Jurkat, Clone E6-1 (cell line): ENCODE measurements around the gene RDH5.
A peak's percentile ranks its signal among the peaks of the same experiment; 100 is the strongest.

Experiments
- DNase-seq: peaks from one replicate; pipeline ENCODE4 v3.0.0-alpha.2; 2011; ENCODE audit warnings: low read depth, low spot score
- H3K4me3 ChIP-seq: 2 replicates; pipeline ENCODE4 v1.5.1; 2011; ENCODE audit warnings: mild to moderate bottlenecking, low read length, control low read depth, moderate library complexity

Gene RDH5

DNA sequence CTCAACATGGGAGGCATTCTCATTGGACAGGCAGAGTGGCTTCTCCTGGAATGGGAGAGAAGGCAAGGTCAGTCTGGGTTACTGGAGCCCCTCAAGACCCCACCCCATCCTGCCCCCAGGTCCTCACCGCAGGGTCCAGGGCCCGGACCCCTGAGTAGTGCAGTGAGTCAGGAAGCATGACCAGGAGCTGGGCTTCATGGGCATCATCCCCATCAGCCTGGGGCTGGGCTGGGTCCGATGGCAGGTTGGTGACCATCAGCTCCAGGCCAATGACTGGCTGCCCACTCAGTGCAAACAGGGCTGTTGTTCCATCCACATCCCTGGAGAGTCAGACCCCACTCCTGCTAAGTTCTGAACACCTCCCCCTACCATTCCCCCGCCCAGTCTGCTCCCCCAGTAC is 25.5 kb upstream of the RDH5 start:
- DNase-seq = no peak
- H3K4me3 ChIP-seq = no peak overlapping the region

DNA sequence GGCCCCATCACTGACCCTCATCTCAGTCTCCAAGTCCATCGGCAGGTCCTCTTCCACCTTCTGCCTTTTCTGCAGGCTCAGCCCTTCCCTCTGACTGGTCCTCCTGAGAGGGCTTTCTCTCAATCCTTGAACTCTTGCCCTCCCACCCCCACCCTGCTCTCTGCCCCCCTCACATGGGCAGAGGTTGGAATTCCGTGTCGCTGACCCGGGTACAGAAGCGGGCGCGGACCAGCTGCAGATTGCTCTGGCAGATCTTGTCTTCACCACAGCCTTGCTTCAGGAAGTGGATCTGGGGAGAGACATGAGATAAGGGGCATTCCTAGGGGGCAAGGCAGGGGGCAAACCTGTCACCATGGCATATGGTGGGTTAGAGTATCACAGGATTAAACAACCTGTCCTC is 24.8 kb upstream of the RDH5 start:
- DNase-seq = no peak
- no peak overlapping the region for H3K4me3 ChIP-seq

DNA sequence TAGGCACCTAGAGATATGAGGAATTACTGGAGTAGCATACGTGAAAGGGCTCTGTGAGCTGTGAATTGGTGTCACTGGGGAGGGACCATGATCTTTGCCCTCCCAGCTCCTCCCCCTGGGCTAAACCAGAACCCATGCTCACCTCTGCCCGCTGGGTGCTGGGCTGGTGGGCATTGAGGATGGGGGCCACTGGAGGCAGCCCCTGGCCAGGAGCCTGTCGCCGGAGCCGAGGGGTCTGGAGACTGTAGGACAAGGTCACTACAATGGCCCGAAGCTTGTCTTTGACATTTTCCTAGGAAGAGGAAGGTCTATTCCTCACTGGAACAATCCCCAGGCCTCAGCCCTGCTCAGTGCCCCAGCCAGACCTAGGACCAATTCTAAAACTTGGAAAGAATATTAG is 24.1 kb upstream of the RDH5 start:
- no peak for DNase-seq
- no peak overlapping the region for H3K4me3 ChIP-seq

DNA sequence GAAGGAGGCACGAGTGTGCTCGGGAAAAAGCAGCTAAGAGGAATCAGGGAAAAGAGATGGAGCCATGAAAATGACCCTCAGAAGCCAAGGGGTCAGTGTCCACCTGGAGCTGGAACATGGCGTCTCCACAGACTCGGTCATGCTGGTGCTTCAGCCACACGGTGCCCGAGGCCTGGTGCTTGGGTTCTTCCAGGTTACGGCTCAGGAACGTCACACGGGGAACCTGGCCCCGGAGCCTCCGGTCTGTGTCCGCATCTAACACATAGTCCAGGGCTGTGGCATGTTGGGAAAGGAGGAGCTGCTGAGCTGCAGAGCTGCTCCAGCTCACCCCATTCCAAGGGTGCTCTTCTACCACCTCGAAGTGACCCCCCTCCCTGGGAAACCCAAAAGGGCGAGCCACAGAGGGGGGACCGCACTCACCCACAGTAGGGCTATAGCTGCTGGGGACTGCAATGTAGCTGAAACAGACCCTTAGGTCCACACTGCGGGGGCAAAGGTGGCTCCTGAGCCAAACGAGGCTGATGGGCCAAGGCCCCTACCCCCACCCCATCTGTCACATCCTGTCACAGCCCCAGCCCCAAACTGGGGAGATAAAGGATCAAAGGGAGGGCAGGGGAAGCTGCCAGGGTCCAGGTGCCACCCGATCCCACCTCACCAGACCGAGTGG is 23.3 kb upstream of the RDH5 start:
- H3K4me3 ChIP-seq = no peak overlapping the region
- DNase-seq = no peak

DNA sequence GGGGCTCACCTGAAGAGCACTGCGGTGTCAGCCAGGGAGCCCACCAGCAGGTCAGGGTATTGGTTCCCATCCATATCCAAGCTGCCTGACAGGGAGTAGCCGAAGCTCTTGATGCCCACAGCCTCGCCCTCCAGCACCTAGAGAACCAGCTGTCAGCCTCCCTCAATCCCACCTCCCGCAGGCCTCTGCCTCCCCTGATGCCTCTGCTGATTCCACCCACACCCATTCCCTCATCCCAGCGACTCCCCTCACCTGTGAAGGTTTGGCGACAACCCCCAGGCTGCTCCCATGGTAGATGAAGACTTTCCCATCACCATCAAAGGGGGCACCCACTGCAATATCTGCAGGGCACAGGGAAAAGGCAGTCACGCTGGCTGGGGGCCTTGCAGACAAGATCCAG is 22.5 kb upstream of the RDH5 start:
- no peak overlapping the region for H3K4me3 ChIP-seq
- no peak for DNase-seq

DNA sequence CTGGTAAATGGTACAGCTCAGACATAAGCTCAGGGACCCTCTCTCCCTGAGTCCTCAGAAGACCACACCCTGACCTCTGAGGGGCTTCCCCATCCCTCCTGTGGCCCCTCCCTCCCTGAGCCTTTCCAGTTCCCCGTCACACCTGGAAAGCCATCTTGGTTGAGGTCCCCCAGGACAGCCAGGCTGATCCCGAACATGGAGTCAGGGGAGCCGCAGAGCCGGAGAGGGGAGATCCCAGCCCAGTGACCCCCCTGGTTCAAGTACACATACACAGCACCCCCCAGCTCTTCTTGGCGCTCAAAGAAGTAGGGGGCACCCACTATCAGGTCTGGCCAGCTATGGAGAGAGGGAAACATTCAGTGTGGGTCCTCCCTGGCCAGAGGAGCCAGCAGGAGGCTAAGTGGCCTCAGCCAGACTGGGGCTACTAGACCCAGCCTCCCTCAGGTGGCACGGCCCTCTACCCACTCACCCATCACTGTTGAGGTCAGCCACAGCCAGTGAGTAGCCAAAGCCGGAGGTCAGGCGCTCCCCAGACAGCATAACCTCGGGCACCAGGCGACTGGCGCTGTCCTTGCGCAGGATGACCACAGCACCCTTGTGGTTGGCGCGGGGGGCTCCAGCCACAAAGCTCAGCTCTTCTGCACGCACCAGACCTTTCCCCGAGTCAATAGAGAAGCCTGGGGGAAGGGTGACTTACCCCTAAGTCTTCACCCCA is 21.8 kb upstream of the RDH5 start:
- no peak for DNase-seq
- H3K4me3 ChIP-seq = no peak overlapping the region

DNA sequence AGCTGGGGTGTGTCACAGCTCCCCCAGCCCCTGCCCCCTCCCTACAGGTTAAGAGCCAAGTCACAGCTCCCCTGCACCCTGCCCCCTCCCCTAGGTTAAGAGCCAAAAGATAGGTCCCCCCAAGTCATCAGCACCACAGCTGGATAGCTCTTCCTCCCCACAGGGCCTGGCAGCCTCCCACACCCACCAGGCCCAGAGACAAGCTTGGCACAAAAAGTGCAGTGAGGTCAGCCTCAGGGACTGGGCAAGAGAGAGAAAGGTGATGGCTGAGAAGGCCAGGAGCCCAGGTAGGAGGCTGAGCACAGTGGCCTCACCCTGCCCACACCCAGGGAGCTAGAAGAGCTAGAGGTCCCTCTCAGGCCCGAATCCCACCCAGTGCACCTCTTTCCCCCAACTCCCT is 21.2 kb upstream of the RDH5 start:
- DNase-seq = no peak
- no peak overlapping the region for H3K4me3 ChIP-seq

DNA sequence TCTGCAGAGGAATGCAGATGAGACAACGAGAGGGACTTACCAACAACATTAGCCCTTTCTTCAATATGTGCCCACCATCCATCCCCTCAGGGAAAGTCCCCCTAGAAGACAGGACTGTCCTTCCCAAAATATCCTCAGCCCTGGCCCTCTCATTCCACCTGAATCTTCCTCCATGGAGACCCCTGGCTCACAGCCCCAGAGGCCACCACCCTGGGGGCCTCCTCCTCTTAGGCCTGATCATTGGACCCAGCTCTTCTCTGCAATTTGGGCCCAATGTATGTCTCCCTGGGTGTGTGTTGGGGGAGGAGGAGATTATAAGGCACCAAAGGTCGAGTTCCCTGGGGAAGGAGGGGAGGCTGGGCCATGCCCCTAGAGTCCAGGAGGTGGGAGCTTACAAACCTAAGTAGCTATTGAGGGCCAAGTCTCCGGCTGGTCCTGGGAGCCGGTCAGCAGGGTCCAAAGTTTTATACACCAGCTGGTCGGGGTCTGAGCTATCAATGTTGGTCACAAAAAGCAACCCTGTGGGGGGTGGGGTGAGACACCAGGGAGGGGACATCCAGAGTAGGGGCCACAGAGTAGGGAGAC is 20.6 kb upstream of the RDH5 start:
- H3K4me3 ChIP-seq = no peak overlapping the region
- DNase-seq = no peak

DNA sequence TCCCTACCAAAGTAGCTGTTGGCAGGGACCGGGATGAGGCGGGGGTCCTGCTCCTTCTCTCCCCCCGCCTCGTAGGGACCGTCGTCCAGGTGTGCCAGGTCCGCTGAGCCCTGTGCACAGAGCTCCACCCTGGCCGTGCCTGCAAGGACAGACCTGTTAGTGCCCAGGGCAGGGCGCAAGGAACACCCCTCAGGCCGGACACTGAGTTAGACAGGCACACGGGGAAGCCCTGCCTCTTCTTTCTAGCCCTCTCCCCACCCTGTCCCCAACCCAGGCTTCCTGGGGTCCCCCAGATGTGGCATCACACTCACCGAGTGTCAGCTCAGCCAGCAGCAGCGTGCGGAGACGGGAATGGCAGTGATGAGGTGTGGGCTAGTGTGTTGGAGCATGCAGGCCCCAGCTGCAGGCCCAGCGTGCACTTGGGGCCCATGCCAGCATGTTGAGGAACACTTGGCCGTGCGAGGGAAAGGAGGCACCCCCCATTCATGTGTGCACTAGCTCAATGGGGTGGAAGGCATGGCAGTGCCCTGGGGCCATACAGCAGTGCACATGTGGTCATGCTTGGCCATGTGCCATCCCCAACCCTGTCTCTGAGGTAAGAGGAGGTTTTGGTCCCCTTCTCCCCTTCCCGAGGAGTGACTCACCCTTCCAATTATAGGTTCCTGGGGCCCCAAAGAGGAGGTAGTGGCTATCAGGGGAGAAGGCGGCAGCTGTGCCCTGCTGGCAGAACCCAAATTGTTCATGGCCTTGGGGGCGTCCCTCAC is 19.8 kb upstream of the RDH5 start:
- H3K4me3 ChIP-seq = no peak overlapping the region
- DNase-seq = no peak

DNA sequence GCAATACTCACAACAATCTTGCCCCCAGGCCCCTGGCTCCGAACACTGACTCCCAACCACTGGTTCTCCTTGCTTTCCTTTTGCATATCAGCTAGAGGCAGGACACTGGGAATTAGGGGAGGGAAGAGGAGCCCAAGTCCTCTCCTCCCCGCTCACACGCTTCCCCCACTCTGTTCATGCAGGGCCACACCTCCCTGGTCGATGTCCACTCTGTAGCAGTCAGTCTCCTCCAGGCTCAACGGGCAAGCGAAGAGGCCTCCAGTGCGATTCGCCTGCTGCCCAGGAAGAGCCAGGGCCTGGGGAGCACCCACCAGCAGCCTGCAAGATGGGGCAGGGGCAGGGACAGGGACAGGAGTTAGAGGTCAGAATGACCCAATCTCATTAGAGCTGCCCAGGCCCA is 17.3 kb upstream of the RDH5 start:
- H3K4me3 ChIP-seq = no peak overlapping the region
- DNase-seq = no peak

DNA sequence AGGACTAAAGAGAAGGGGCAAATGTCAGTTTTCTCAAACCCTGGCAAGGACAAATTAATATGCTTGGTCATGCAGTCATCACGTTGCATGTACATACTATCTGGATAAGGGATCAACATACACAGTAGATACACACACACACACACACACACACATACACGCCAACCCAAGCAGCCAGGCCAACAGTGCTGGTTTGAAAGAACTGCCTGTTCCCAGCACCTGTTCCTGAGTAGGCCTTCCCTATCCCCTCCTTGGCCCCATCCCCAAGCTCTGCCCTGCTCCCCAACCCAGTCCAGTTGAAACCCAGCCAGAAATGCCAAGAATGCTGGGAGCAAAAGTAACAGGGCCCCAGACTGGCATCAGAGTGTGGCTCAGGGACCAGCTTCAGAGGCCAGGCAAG is 16.9 kb upstream of the RDH5 start:
- no peak for DNase-seq
- H3K4me3 ChIP-seq = no peak overlapping the region

DNA sequence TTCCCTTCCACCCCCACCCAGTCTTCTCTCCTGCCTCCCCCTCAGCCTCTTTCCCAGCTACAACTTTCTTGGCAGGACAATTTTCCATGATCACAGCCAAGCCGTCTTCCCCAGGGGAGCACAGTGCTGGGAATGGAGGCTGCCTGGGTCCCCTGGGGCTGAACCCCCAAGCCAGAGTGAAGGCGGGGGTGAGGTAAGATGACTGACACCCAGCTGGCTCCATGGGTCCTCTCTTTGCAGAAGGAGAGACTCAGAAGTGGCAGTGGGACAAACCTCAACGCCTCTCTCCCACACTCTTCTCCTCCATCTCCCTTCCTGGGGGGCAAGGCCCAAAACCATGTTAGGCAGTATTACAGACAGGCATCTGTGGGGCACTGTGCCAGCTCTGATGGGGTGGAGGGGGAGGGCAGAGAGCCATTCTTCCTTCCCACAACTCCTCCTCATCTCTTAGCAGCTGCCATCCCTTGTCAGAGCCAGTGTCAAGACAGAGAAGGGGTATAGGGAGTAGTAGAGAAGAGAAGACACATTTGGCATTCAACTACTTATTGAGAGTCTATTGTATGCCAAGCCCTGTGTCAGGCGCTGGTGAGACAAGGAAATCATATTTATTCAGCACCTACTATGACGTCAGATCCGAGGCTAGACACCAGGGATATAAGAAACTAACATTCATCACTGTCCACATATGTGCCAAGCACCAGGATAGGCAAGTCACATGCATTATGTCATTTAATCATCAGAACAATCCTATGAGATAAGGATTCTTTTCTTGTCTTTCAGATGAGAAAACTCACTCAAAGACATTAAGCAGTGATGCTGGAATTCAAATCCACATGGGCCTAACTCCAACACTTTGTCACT is 16.1 kb upstream of the RDH5 start:
- H3K4me3 ChIP-seq = no peak overlapping the region
- DNase-seq = no peak

DNA sequence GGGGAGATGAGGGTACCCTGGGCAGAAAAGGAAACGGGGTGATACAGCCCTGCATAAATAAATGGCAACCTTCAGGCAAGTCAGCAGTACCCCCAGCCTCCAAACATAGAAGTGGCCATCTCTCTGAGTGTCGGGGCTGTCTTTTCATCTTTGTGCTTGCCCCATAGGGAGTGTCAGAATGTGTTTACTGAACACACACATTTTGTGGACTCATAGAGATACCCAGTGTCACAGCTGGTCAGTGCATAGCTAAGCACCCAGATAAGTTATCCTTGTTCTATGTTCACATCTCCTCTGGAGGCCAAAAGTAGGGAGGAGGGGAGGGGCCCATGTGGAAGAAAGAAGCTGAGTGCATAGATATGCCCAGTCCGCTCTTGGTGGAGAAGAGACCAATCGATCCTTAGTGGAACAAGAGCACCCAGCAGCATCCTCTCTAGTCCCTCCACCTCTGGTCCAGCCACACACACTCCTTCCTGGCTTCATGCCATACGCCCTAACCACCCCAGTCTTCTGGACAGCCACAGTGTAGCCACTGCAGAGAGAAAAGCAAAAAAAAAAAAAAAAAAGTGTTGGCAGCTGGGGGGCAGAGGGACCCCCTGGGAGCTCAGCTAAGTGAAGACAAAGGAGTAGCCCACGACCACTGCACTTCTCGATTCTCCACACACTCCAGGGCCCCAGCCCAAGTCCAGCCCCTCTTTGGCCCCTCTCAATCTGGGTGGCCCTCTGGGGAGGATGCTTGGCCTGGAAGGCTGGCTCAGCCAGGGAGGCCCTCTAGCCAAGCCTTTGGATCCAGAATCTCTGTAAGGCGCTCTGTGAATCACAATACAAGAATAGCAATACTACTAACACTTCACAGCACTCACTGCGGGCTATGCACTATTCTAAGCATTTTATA is 15.1 kb upstream of the RDH5 start:
- no peak overlapping the region for H3K4me3 ChIP-seq
- no peak for DNase-seq

DNA sequence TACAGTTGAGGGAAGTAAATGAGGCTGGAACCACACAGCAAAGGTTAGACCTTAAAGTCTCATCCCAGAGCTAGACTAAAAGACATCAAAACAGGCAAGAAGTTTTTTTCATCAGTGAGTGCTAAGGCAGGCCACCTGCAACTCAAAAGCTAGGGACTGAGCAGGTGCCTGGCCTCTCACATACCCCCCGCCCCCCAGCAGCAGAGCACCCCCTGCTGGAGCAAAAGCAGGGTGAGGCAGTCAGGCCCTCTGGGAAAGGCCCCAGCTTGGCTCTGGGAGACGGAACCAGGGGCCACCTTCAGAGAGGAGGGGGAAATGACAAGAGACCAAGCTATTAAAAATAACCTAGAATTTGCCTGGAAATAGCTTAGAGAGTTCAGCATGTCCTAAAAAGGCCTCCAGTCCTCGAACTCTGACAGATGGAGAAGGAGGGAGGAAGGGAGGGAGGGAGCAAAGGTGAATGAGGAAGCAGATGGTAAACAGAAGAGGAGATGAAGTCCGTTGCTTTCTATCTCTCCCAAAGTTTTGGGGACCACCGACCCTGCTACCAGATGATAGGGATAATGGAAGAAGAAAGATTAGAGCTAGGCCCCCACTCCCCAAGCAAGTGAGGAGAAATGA is 14.3 kb upstream of the RDH5 start:
- H3K4me3 ChIP-seq = no peak overlapping the region

DNA sequence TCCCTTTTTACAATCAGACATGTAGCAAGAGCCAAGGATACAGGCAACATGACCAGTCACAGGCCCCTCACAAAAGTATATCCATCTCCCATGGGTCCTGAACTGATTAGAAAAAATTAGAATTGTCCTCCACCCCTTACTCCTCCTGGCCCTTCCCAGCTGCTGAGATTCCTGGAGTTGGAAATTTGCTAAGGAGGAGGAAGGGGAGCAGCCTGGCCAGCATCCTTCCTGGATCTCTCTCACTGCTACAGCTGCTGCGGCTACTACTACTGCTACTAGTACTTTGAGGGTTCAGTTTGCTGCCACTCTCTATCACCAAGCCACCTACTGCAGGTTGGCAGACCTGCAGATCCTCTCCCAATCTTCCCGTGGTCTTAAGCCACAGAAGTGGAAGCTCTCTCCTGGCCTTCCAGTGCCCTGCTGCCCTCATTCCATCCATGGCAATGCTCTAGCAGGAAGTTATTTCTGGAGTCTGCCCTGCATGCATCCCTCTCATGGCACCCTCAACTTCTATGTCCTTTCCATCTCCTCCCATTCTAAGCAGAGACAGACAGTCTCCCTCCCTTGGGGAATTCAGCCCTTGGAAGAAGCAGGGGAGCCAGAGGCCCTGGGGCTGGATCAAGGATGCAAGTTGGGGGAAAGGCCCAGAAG is 13.5 kb upstream of the RDH5 start:
- no peak overlapping the region for H3K4me3 ChIP-seq
- DNase-seq = no peak

More for the DNA sequence above, 14.3 kb upstream of the RDH5 start:
- no peak for DNase-seq

DNA sequence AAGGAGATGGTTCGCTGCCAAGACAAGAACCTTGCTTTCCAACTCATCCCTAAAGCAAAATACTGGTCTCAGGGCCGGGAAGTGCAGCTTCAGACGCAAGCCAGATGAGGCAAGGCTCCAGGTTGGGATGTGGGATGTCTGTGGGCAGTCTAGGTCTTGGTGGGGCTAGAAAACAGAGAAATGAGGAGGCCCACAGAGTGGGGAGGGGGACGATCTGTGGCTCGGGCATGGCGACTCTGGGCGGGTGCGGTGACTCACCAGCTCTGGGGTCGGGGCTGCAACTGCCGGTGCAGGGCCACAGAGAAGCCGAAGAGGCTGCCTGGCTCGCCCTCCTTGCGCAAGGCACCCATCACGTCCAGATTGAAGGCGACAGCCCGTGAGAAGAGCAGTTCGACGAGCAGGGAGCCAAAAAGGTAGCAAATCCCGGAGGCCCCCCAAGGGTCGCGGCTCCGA is 12.9 kb upstream of the RDH5 start:
- no peak for DNase-seq
- peak overlapping the region; percentile 15 for H3K4me3 ChIP-seq
